ENCODE measurements around the gene ATP6V0C.
"Not testable (repeated sequence)": the region's sequence is repeated elsewhere in the genome, so short reads cannot be mapped to it uniquely, and the experiment has no call there.

DNA sequence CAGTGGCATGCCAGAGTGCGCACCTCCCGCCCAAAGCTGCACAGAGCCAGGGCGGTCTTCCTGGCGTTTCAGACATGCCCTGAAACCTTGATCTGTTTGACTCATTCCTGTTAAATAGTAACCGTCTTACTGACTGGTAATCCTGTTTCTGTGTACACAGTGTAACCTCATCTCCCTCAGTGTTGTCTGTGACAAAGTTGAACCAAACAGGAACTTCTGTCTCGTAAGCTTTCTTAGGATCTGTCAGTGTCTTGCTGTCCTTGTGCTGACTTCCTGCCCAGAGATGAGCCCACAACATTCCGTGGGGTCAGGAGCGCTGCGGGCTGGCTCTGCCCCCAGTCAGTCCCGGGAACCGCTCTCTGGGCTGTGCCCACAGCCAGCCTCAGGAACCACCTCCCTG lies 54.8 kb downstream of the ATP6V0C start:
- TF ChIP-seq, protein P1, sequence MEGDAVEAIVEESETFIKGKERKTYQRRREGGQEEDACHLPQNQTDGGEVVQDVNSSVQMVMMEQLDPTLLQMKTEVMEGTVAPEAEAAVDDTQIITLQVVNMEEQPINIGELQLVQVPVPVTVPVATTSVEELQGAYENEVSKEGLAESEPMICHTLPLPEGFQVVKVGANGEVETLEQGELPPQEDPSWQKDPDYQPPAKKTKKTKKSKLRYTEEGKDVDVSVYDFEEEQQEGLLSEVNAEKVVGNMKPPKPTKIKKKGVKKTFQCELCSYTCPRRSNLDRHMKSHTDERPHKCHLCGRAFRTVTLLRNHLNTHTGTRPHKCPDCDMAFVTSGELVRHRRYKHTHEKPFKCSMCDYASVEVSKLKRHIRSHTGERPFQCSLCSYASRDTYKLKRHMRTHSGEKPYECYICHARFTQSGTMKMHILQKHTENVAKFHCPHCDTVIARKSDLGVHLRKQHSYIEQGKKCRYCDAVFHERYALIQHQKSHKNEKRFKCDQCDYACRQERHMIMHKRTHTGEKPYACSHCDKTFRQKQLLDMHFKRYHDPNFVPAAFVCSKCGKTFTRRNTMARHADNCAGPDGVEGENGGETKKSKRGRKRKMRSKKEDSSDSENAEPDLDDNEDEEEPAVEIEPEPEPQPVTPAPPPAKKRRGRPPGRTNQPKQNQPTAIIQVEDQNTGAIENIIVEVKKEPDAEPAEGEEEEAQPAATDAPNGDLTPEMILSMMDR (IDR thresholded peaks at IDR 0.05; ENCODE audit: insufficient read depth, low read depth, low read length): not testable (repeated sequence)
- TF ChIP-seq EZH2 (IDR thresholded peaks at IDR 0.05; ENCODE audit: insufficient read depth, low read length): not testable (repeated sequence)
